ENCODE results near the gene HMGN4.
"Not testable (repeated sequence)": the region's sequence is repeated elsewhere in the genome, so short reads cannot be mapped to it uniquely, and the experiment has no call there.

Gene HMGN4

GRCh38 chr6:26537846-26538571 lies at the start of gene HMGN4:
Gene HMGN4 (plus strand): TSS chr6:26538366. CDS start chr6:26545207, 6,841 bp downstream.
- H3K4me1 ChIP-seq (ENCODE audit: insufficient read depth, low read length): peaks cover 6% of the 10 kb centered on the region
- H3K9ac ChIP-seq (ENCODE audit: low read depth, low read length): peak within 1 kb of the TSS; percentile 72
- H3K36me3 ChIP-seq (ENCODE audit: insufficient read depth, low read length): peaks cover 5% of the 10 kb centered on the region; the same call in 1 of the 2 replicates
- no peaks in the 10 kb centered on the region for H3K9me3 ChIP-seq (ENCODE audit: control insufficient read depth, insufficient read depth, low read length)

GRCh38 chr6:26489996-26490964 lies 47.9 kb upstream of the HMGN4 start:
- Histone ChIP-seq H3K36me3 (ENCODE audit: insufficient read depth, low read length) (no peaks in the 10 kb centered on the region), H3K9me3 (ENCODE audit: control insufficient read depth, insufficient read depth, low read length) (0 out of 2 replicates have a peak, but pooled peaks cover 2% of the 10 kb centered on the region), H3K9ac (ENCODE audit: low read depth, low read length) (no peak overlapping the region), H3K4me1 (ENCODE audit: insufficient read depth, low read length) (no peaks in the 10 kb centered on the region)

GRCh38 chr6:26491604-26492003 lies 46.6 kb upstream of the HMGN4 start:
- Histone ChIP-seq H3K36me3 (ENCODE audit: insufficient read depth, low read length) (no peaks in the 10 kb centered on the region), H3K4me1 (ENCODE audit: insufficient read depth, low read length) (no peaks in the 10 kb centered on the region), H3K9ac (ENCODE audit: low read depth, low read length) (no peak overlapping the region), H3K9me3 (ENCODE audit: control insufficient read depth, insufficient read depth, low read length) (0 out of 2 replicates have a peak, but pooled peaks cover 2% of the 10 kb centered on the region)

- no peaks in the 10 kb centered on the region for H3K4me1 ChIP-seq (ENCODE audit: insufficient read depth, low read length)
- H3K36me3 ChIP-seq (ENCODE audit: insufficient read depth, low read length): no peaks in the 10 kb centered on the region
- H3K9ac ChIP-seq (ENCODE audit: low read depth, low read length): no peak overlapping the region
- H3K9me3 ChIP-seq (ENCODE audit: control insufficient read depth, insufficient read depth, low read length): no peaks in the 10 kb centered on the region
These were observed 44.9 kb upstream of the HMGN4 start for GRCh38 chr6:26493258-26493657.

GRCh38 chr6:26494117-26494516 lies 44.0 kb upstream of the HMGN4 start:
- Histone ChIP-seq H3K9ac (ENCODE audit: low read depth, low read length) (no peak overlapping the region), H3K4me1 (ENCODE audit: insufficient read depth, low read length) (no peaks in the 10 kb centered on the region), H3K9me3 (ENCODE audit: control insufficient read depth, insufficient read depth, low read length) (no peaks in the 10 kb centered on the region), H3K36me3 (ENCODE audit: insufficient read depth, low read length) (no peaks in the 10 kb centered on the region)

- Histone ChIP-seq H3K4me1 (ENCODE audit: insufficient read depth, low read length) (peaks cover 2% of the 10 kb centered on the region; the same call in 1 of the 2 replicates), H3K9ac (ENCODE audit: low read depth, low read length) (no peak overlapping the region), H3K36me3 (ENCODE audit: insufficient read depth, low read length) (no peaks in the 10 kb centered on the region), H3K9me3 (ENCODE audit: control insufficient read depth, insufficient read depth, low read length) (no peaks in the 10 kb centered on the region)
These were observed 42.9 kb upstream of the HMGN4 start for GRCh38 chr6:26495281-26495680.

GRCh38 chr6:26497610-26498009 lies 40.6 kb upstream of the HMGN4 start:
- H3K9me3 ChIP-seq (ENCODE audit: control insufficient read depth, insufficient read depth, low read length): no peaks in the 10 kb centered on the region
- no peak overlapping the region for H3K9ac ChIP-seq (ENCODE audit: low read depth, low read length)
- H3K4me1 ChIP-seq (ENCODE audit: insufficient read depth, low read length): peaks cover 2% of the 10 kb centered on the region; the same call in 1 of the 2 replicates
- H3K36me3 ChIP-seq (ENCODE audit: insufficient read depth, low read length): no peaks in the 10 kb centered on the region

GRCh38 chr6:26500102-26500501 lies 38.1 kb upstream of the HMGN4 start, which contains the start of gene BTN1A1:
Gene BTN1A1 (plus strand): TSS chr6:26500303. CDS start chr6:26501287, 984 bp downstream.
- no peak within 1 kb of the TSS; the same call in 1 of the 2 replicates for H3K9ac ChIP-seq (ENCODE audit: low read depth, low read length)
- H3K36me3 ChIP-seq (ENCODE audit: insufficient read depth, low read length): no peaks in the 10 kb centered on the region
- H3K4me1 ChIP-seq (ENCODE audit: insufficient read depth, low read length): peaks cover 2% of the 10 kb centered on the region; the same call in 1 of the 2 replicates
- no peaks in the 10 kb centered on the region for H3K9me3 ChIP-seq (ENCODE audit: control insufficient read depth, insufficient read depth, low read length)

- H3K4me1 ChIP-seq (ENCODE audit: insufficient read depth, low read length): peaks cover 2% of the 10 kb centered on the region; the same call in 1 of the 2 replicates
- H3K9me3 ChIP-seq (ENCODE audit: control insufficient read depth, insufficient read depth, low read length): no peaks in the 10 kb centered on the region
- no peaks in the 10 kb centered on the region for H3K36me3 ChIP-seq (ENCODE audit: insufficient read depth, low read length)
- peak overlapping the region; percentile 48; the same call in 1 of the 2 replicates for H3K9ac ChIP-seq (ENCODE audit: low read depth, low read length)
These were observed 36.6 kb upstream of the HMGN4 start for GRCh38 chr6:26501482-26501986.

GRCh38 chr6:26502165-26502564 lies 36.0 kb upstream of the HMGN4 start:
- H3K9me3 ChIP-seq (ENCODE audit: control insufficient read depth, insufficient read depth, low read length): no peaks in the 10 kb centered on the region
- H3K4me1 ChIP-seq (ENCODE audit: insufficient read depth, low read length): peaks cover 2% of the 10 kb centered on the region; the same call in 1 of the 2 replicates
- H3K36me3 ChIP-seq (ENCODE audit: insufficient read depth, low read length): no peaks in the 10 kb centered on the region
- peak overlapping the region; percentile 48; the same call in 1 of the 2 replicates for H3K9ac ChIP-seq (ENCODE audit: low read depth, low read length)

GRCh38 chr6:26502626-26503025 lies 35.5 kb upstream of the HMGN4 start:
- Histone ChIP-seq H3K4me1 (ENCODE audit: insufficient read depth, low read length) (peaks cover 2% of the 10 kb centered on the region; the same call in 1 of the 2 replicates), H3K9ac (ENCODE audit: low read depth, low read length) (no peak overlapping the region), H3K9me3 (ENCODE audit: control insufficient read depth, insufficient read depth, low read length) (no peaks in the 10 kb centered on the region), H3K36me3 (ENCODE audit: insufficient read depth, low read length) (no peaks in the 10 kb centered on the region)

GRCh38 chr6:26507658-26508057 lies 30.5 kb upstream of the HMGN4 start:
- no peaks in the 10 kb centered on the region for H3K4me1 ChIP-seq (ENCODE audit: insufficient read depth, low read length)
- no peak overlapping the region for H3K9ac ChIP-seq (ENCODE audit: low read depth, low read length)
- H3K36me3 ChIP-seq (ENCODE audit: insufficient read depth, low read length): no peaks in the 10 kb centered on the region
- no peaks in the 10 kb centered on the region for H3K9me3 ChIP-seq (ENCODE audit: control insufficient read depth, insufficient read depth, low read length)

- H3K36me3 ChIP-seq (ENCODE audit: insufficient read depth, low read length); H3K9me3 ChIP-seq (ENCODE audit: control insufficient read depth, insufficient read depth, low read length); H3K4me1 ChIP-seq (ENCODE audit: insufficient read depth, low read length); H3K9ac ChIP-seq (ENCODE audit: low read depth, low read length): not testable (repeated sequence)
These were observed 27.1 kb upstream of the HMGN4 start for GRCh38 chr6:26511033-26511432.

GRCh38 chr6:26514984-26515383 lies 23.2 kb upstream of the HMGN4 start:
- H3K9me3 ChIP-seq (ENCODE audit: control insufficient read depth, insufficient read depth, low read length): no peaks in the 10 kb centered on the region
- no peaks in the 10 kb centered on the region for H3K36me3 ChIP-seq (ENCODE audit: insufficient read depth, low read length)
- 0 out of 2 replicates have a peak, but pooled peaks cover 1% of the 10 kb centered on the region for H3K4me1 ChIP-seq (ENCODE audit: insufficient read depth, low read length)
- no peak overlapping the region for H3K9ac ChIP-seq (ENCODE audit: low read depth, low read length)
